Measurements from ENCODE around the gene ISYNA1. TPM values are rescaled to one million over a fixed set of nuclear protein-coding genes. Genes with fewer than 3 reads are reported as not detected.

The ISYNA1 gene
- total and polyA plus RNA-seq, 10 of the 15 experiments (the other 5 are each of a cell fraction or from before 2014, with no cell fraction given), result 1.9 to 37.0 (median 9.1) TPM

DNA sequence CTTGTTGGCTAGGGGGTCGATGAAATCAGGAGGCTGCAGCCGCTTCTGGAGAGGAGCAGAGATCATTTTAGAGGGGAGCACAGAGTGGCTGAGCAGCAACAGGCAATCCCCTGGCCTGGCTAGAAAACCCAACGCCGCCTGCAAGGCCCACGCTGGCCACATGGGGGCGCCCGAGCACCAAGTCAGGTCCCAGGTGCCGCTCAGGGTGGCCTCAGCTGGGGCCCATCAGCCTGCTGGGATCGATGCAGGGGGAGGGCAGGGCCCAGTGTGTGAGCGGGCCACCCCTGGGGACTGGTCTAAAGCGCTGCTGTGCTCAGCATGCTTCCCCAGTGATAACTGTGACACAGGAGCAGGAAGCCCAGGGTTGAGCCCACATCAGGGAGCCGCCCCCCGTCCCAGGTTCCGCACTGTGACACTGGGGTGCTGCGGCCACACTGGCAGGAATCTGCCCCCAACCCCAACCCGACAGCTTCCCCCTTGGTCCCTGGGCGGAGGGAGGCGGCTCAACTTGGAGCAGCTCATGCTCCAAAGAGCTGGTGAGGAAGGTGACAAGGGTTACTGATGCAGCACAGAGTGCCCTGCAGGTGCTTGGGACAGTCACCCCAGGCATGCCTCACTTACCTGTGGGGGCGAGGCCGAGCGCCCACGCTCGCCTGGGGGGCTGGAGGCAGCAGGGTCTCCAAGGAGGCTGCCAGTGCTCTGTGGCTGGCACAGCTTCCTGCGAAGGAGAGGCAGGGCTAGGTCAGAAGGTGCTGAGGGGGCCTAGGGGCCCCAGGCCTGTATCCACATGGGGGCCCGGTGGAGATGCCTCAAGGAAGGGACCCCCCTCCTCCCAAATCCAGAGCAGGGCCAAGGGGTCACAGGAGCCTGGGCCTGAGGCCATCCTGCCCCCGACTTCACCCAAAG is 13.3 kb upstream of the ISYNA1 start:
- ATAC-seq (peak; percentile 98), DNase-seq (ENCODE audit: low read depth, low spot score) (no peak), FAIRE-seq (peak; percentile 84)
- BruUV-seq (replicated peaks), result no TSS peak
- ChIA-PET RAD21 (ENCODE audit: unreplicated experiment) (interaction anchor here (1.0 to 1.9 kb wide), 5 partner anchors 10 to 225 kb away, joined by 3 to 6 read pairs (median 4); no protein-coding TSS in a partner anchor), CTCF (interaction anchor here (0.7 to 2.4 kb wide), 19 partner anchors 8 to 396 kb away, joined by 3 to 12 read pairs (median 4); partner anchors contain the start of gene REX1BD), SMC1A (ENCODE audit: uncharacterized antibody, unreplicated experiment) (interaction anchor here (0.7 to 2.0 kb wide), 3 partner anchors 14 to 106 kb away, joined by 3 to 4 read pairs (median 4); no protein-coding TSS in a partner anchor), POLR2A (no interaction called here)
- TF ChIP-seq TCF3 (IDR thresholded peaks at IDR 0.05; ENCODE audit: borderline replicate concordance, insufficient read depth, low read depth, low read length), result peak; percentile 65; the same call in 1 of the 2 replicates
- TF ChIP-seq TCF12 (IDR thresholded peaks at IDR 0.05; ENCODE audit: low read depth, low read length), result peak; percentile 75; the same call in 1 of the 2 replicates
- no peak for TF ChIP-seq ASH2L (IDR thresholded peaks at IDR 0.05; ENCODE audit: borderline replicate concordance, low read depth)
- 0 out of 2 replicates have a peak, but pooled peaks have one; percentile 52 for TF ChIP-seq CHD1 (IDR thresholded peaks at IDR 0.05; ENCODE audit: low read depth, low read length)
- TF ChIP-seq RAD21 (IDR thresholded peaks at IDR 0.05; ENCODE audit: insufficient read depth, low read depth, low read length), result peak; percentile 91
- TF ChIP-seq ZBED1 (IDR thresholded peaks at IDR 0.05; ENCODE audit: borderline replicate concordance), result no peak
- peak in 1 of 2 experiments; percentile 26; a peak in 1 of 4 replicates for TF ChIP-seq BHLHE40 (IDR thresholded peaks at IDR 0.05; ENCODE audit: borderline replicate concordance in 1 of 2, low read depth in 2 of 2, low read length in 1 of 2)
- TF ChIP-seq EGR1 (IDR thresholded peaks at IDR 0.05; ENCODE audit: borderline replicate concordance in 1 of 2, low read depth in 2 of 2, low read length in 2 of 2), result no peak
- peak; percentile 57 for TF ChIP-seq YY1 (IDR thresholded peaks at IDR 0.05; ENCODE audit: low read depth, low read length)
- TF ChIP-seq, protein P1, sequence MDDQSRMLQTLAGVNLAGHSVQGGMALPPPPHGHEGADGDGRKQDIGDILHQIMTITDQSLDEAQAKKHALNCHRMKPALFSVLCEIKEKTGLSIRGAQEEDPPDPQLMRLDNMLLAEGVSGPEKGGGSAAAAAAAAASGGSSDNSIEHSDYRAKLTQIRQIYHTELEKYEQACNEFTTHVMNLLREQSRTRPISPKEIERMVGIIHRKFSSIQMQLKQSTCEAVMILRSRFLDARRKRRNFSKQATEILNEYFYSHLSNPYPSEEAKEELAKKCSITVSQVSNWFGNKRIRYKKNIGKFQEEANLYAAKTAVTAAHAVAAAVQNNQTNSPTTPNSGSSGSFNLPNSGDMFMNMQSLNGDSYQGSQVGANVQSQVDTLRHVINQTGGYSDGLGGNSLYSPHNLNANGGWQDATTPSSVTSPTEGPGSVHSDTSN (IDR thresholded peaks at IDR 0.05; ENCODE audit: insufficient replicate concordance, low read depth, low read length), result peak; percentile 59
- no peak for TF ChIP-seq ZSCAN29 (IDR thresholded peaks at IDR 0.05)
- TF ChIP-seq, protein P2, sequence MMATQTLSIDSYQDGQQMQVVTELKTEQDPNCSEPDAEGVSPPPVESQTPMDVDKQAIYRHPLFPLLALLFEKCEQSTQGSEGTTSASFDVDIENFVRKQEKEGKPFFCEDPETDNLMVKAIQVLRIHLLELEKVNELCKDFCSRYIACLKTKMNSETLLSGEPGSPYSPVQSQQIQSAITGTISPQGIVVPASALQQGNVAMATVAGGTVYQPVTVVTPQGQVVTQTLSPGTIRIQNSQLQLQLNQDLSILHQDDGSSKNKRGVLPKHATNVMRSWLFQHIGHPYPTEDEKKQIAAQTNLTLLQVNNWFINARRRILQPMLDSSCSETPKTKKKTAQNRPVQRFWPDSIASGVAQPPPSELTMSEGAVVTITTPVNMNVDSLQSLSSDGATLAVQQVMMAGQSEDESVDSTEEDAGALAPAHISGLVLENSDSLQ (IDR thresholded peaks at IDR 0.05), result peak; percentile 50; the same call in 1 of the 2 replicates
- TF ChIP-seq, protein P3, sequence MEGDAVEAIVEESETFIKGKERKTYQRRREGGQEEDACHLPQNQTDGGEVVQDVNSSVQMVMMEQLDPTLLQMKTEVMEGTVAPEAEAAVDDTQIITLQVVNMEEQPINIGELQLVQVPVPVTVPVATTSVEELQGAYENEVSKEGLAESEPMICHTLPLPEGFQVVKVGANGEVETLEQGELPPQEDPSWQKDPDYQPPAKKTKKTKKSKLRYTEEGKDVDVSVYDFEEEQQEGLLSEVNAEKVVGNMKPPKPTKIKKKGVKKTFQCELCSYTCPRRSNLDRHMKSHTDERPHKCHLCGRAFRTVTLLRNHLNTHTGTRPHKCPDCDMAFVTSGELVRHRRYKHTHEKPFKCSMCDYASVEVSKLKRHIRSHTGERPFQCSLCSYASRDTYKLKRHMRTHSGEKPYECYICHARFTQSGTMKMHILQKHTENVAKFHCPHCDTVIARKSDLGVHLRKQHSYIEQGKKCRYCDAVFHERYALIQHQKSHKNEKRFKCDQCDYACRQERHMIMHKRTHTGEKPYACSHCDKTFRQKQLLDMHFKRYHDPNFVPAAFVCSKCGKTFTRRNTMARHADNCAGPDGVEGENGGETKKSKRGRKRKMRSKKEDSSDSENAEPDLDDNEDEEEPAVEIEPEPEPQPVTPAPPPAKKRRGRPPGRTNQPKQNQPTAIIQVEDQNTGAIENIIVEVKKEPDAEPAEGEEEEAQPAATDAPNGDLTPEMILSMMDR (IDR thresholded peaks at IDR 0.05 in 2 of 3, conservative IDR thresholded peaks at IDR 0.05 in 1 of 3; ENCODE audit: control insufficient read depth in 2 of 3, extremely low read depth in 1 of 3, insufficient read depth in 1 of 3, low read depth in 3 of 3, low read length in 3 of 3), result peak; percentile 95 to 98 (median 98)
- 0 out of 2 replicates have a peak, but pooled peaks have one; percentile 36 for TF ChIP-seq LARP7 (IDR thresholded peaks at IDR 0.05)
- TF ChIP-seq SMC3 (IDR thresholded peaks at IDR 0.05; ENCODE audit: borderline replicate concordance, low read length), result peak; percentile 89
- TF ChIP-seq POLR2A (IDR thresholded peaks at IDR 0.05; ENCODE audit: low read depth, low read length), result peak; percentile 7; the same call in 1 of the 2 replicates
- H3K9ac ChIP-seq (ENCODE audit: control insufficient read depth, insufficient read depth, low read length), result no peak overlapping the region
- no peak overlapping the region for H3K4me3 ChIP-seq
- H3K4me2 ChIP-seq (ENCODE audit: control insufficient read depth, insufficient read depth), result no peak overlapping the region
- H2AFZ ChIP-seq (ENCODE audit: control insufficient read depth, low read depth, low read length), result no peak overlapping the region
- no peaks in the 10 kb centered on the region for H3K27me3 ChIP-seq (replicated peaks in 1 of 2; ENCODE audit: control insufficient read depth in 2 of 2, insufficient read depth in 2 of 2, low read length in 1 of 2)
- H3K4me1 ChIP-seq (ENCODE audit: control insufficient read depth, insufficient read depth, low read length), result no peaks in the 10 kb centered on the region
- H3K79me2 ChIP-seq (ENCODE audit: control insufficient read depth, insufficient read depth, low read length), result no peaks in the 10 kb centered on the region
- peaks cover 17 to 34% of the 10 kb centered on the region in 2 experiments; a peak in 3 of 4 replicates for H3K36me3 ChIP-seq (ENCODE audit: control insufficient read depth in 2 of 2, insufficient read depth in 2 of 2, low read length in 1 of 2)
- intact Hi-C loops (cut with micrococcal nuclease; ENCODE audit: unreplicated experiment), result loop anchor here (1.0 to 10.0 kb wide), 2 partner anchors 224 to 394 kb away; no protein-coding TSS in a partner anchor
- H3K27ac ChIP-seq (ENCODE audit: control insufficient read depth, insufficient read depth), result no peak overlapping the region
- no peaks in the 10 kb centered on the region for H4K20me1 ChIP-seq (ENCODE audit: control insufficient read depth, insufficient read depth)
- no peaks in the 10 kb centered on the region for H3K9me3 ChIP-seq (replicated peaks; ENCODE audit: control insufficient read depth, insufficient read depth, low read length)
- in situ Hi-C loops (cut with MboI), result loop anchor here (10.0 to 25.0 kb wide), 2 partner anchors 224 to 411 kb away; no protein-coding TSS in a partner anchor
- 24% methylated on average over 26 of the region's 26 CpGs for WGBS (ENCODE audit: insufficient coverage, insufficient replicate concordance, low lambda C conversion rate, missing lambda C conversion rate)
